ENCODE data around the gene MICAL3.

Gene MICAL3

GRCh38 chr22:17871726-17872458, 152.5 kb downstream of the MICAL3 start:
- TF ChIP-seq CTCF (IDR thresholded peaks at IDR 0.05; ENCODE audit: low read depth, low read length, missing control alignments) = no peak
- H3K36me3 ChIP-seq (replicated peaks) = peaks cover 9% of the 10 kb centered on the region
- in situ Hi-C loops (cut with HindIII; ENCODE audit: low pct_ligation_motif_present, low sequenced_read_pairs) = no loop called here
- no peak overlapping the region for H3K4me3 ChIP-seq (ENCODE audit: low read depth, low read length)
- DNase-seq = no peak
- H3K27me3 ChIP-seq (replicated peaks) = no peaks in the 10 kb centered on the region
- no peak overlapping the region for H3K27ac ChIP-seq

- in situ Hi-C loops (cut with HindIII; ENCODE audit: low pct_ligation_motif_present, low sequenced_read_pairs) = no loop called here
- H3K27ac ChIP-seq = no peak overlapping the region
- no peak overlapping the region for H3K4me3 ChIP-seq (ENCODE audit: low read depth, low read length)
- no peak for TF ChIP-seq CTCF (IDR thresholded peaks at IDR 0.05; ENCODE audit: low read depth, low read length, missing control alignments)
- no peak for DNase-seq
- H3K36me3 ChIP-seq (replicated peaks) = peaks cover 9% of the 10 kb centered on the region
- no peaks in the 10 kb centered on the region for H3K27me3 ChIP-seq (replicated peaks)
These were observed 154.0 kb downstream of the MICAL3 start for GRCh38 chr22:17870407-17870806.

- no peaks in the 10 kb centered on the region for H3K27me3 ChIP-seq (replicated peaks)
- no peak for DNase-seq
- in situ Hi-C loops (cut with HindIII; ENCODE audit: low pct_ligation_motif_present, low sequenced_read_pairs) = no loop called here
- H3K27ac ChIP-seq = no peak overlapping the region
- TF ChIP-seq CTCF (IDR thresholded peaks at IDR 0.05; ENCODE audit: low read depth, low read length, missing control alignments) = no peak
- no peak overlapping the region for H3K4me3 ChIP-seq (ENCODE audit: low read depth, low read length)
- H3K36me3 ChIP-seq (replicated peaks) = peaks cover 12% of the 10 kb centered on the region
These were observed 154.9 kb downstream of the MICAL3 start for GRCh38 chr22:17869285-17870096.

- H3K27ac ChIP-seq = no peak overlapping the region
- no peak overlapping the region for H3K4me3 ChIP-seq (ENCODE audit: low read depth, low read length)
- DNase-seq = no peak
- in situ Hi-C loops (cut with HindIII; ENCODE audit: low pct_ligation_motif_present, low sequenced_read_pairs) = no loop called here
- no peaks in the 10 kb centered on the region for H3K27me3 ChIP-seq (replicated peaks)
- peaks cover 16% of the 10 kb centered on the region for H3K36me3 ChIP-seq (replicated peaks)
- TF ChIP-seq CTCF (IDR thresholded peaks at IDR 0.05; ENCODE audit: low read depth, low read length, missing control alignments) = no peak
These were observed 155.6 kb downstream of the MICAL3 start for GRCh38 chr22:17868771-17869170.

GRCh38 chr22:17867160-17867785, 157.1 kb downstream of the MICAL3 start:
- H3K27ac ChIP-seq = no peak overlapping the region
- H3K36me3 ChIP-seq (replicated peaks) = peaks cover 16% of the 10 kb centered on the region
- TF ChIP-seq CTCF (IDR thresholded peaks at IDR 0.05; ENCODE audit: low read depth, low read length, missing control alignments) = peak; percentile 10

More at GRCh38 chr22:17867160-17867785, 157.1 kb downstream of the MICAL3 start:
- DNase-seq = no peak
- in situ Hi-C loops (cut with HindIII; ENCODE audit: low pct_ligation_motif_present, low sequenced_read_pairs) = no loop called here
- Histone ChIP-seq H3K4me3 (ENCODE audit: low read depth, low read length) (no peak overlapping the region), H3K27me3 (replicated peaks) (no peaks in the 10 kb centered on the region)
